ENCODE results near the gene TNP2.
"Not testable (repeated sequence)": the region's sequence is repeated elsewhere in the genome, so short reads cannot be mapped to it uniquely, and the experiment has no call there.

The TNP2 gene

DNA sequence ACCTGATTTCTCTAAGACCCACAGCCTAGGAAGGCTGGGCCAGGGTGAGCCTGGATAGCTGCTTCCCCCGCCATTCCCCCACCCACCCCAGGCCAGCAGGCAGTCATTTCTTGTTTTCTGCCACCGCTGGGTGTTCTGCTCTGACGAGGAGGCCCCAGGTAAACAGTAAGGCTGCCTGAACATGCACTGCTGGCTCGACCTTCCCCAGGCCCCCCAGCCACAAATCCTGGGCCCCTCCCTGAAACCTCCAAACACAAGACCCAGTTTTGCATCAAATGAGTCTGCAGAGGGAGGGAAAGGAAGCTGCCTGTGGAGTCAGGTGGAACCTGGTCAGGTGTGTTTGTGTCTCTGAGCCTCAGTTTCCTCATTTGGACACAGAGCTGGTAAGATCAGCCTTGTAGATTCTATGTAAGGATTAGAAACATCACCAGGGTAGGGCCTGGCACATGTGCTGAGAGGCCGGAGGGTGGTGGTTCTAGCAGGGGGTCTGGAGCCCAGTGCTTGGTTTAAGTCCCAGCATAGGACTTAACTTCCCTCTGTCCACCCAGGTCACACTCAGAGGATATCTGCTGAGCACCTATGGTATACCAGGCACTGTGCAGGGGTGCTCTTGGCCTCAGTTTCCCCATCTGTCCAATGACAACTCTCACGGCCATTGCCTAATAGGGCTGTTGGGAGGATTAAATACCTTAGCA is 30.9 kb upstream of the TNP2 start:
- DNase-seq = no peak

GRCh38 chr16:11298950-11299547 is 29.9 kb upstream of the TNP2 start:
- not testable (repeated sequence) for DNase-seq

- no peak for DNase-seq
These were observed 29.2 kb upstream of the TNP2 start for GRCh38 chr16:11298143-11298900.

DNA sequence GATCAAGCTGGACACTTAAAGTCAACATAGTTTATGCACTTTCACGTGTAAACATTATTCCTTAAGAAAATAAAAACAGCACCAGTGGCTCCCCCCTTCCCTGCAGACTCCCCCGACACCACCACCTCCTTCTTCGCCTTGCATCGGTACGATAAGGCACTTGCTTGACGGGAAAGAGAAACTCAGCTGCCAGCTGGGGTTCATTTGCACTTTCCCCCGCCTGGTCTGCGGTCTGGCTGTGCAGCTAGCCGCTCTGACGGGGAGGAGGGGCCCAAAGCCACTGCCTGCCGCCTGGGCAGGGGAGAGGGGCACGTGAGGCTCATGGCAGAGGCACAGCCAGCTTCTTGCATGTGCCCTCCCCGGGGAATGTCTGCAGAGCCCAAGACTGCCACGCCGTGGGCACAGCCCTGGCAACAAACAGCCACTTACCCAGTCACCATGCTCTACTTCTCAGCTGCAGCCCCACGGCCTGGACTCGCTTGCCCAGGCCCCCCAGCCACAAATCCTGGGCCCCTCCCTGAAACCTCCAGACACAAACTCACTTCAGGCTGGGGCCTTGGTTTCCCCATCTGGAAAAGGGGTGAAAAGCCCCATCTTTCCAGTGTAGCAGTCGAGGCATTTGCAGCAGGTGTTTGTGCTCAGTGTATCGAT is 28.5 kb upstream of the TNP2 start:
- DNase-seq = no peak

- DNase-seq = no peak
These were observed 27.8 kb upstream of the TNP2 start for GRCh38 chr16:11296706-11297491.

DNA sequence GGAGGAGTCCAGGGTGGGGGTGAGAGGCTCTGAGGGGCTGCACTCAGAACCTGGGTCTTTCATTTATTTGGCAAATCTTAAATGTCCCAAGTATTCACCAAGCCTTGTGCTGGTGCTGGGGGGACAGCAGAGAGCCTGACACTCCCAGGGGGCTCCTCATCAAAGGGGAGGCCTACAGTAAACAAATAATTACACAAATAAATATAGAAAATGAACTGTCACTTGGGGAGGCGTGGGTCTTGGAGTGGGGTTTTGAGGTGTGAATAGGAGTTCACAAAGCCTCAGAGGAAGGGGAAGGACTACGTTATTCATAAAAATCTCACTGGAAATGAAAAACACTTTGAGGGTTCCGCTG is 27.2 kb upstream of the TNP2 start:
- DNase-seq = no peak

GRCh38 chr16:11295672-11296071 is 26.5 kb upstream of the TNP2 start:
- no peak for DNase-seq

DNA sequence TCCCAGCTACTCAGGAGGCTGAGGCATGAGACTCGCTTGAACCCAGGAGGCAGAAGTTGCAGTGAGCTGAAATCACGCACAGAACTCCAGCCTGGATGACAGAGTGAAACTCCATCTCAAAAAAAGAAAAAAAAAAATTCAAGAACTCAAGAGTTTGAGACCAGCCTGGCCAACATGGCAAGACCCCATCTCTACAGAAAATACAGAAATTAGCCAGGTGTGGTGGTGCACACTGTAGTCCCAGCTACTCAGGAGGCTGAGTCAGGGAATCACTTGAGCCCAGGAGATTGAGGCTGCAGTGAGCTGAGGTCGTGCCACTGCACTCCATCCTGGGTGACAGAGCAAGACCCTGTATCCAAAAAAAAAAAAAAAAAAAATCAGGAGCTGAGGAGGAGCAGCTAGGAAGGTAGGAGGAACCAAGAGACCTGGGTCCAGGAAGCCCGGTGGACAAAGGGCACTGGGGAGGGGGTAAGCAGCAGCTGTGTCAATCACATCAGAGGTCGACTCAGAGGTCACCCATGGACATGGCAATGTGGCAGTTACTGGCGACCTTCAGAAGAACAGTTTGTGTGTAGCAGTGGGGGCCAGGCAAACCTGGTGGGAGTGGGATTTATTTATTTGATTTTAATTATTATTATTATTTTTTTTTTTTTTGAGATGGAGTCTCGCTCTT is 23.1 kb upstream of the TNP2 start:
- no peak for DNase-seq

GRCh38 chr16:11291091-11291703 is 22.1 kb upstream of the TNP2 start:
- DNase-seq = no peak

- no peak for DNase-seq
These were observed 21.2 kb upstream of the TNP2 start for GRCh38 chr16:11290102-11290893.

- DNase-seq = not testable (repeated sequence)
These were observed 20.6 kb upstream of the TNP2 start for GRCh38 chr16:11289696-11290095.

DNA sequence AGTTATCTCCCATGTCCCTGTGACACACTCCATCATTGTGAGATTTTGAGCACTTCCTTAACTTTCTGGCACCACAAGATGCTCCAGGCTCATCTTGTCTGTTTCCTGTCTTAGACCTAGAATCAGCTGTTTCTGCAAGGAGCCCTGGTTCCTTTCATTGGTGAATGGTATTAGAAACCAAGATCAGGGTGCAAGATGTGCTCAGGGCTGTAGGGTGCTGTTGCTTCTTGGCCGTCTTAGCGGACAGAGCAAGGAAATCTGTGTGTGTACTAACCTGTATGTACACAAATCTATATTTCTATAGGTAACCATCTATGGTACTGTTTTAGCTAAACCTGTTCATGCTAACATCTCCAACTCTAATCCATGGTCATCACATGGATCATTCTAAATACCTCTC is 20.1 kb upstream of the TNP2 start:
- no peak for DNase-seq

DNA sequence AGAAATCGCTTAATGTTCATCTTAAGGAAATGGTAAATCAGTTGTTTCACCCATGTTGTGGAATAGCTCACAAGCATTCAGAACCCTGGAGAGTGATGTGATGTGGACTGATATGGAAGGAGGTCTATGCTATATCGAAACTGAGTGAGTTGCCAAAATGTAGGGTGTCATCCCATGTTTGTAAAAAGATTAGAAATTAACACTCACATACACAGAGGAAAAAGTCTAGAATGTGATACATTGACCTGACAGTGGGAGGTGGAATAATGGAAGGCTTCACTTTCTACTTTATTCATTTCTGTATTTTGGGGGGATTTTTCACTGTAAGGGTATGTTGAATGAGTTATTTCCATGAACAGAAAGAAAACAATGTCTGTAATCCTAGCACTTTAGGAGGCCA is 16.7 kb upstream of the TNP2 start:
- DNase-seq = no peak

DNA sequence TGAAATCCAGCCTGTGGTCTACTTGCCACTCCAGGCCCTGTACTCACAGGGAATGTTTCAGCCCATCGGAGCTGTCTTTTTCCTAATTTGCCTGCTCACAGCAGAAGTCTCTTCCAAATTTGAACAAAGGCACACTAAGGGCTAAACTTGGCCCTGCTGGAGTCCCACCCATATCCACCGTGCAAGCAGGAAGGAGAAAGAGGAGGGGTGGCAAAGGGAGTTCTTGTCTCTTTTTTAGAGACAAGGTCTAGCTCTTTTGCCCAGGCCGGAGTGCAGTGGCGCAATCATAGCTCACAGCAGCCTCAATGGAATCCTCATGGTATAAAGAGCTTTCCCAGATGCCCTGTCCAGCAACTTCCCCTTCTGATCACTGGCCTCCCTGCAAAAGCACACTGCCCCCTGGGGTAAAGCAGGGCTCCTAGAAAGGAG is 14.7 kb upstream of the TNP2 start:
- no peak for DNase-seq

DNA sequence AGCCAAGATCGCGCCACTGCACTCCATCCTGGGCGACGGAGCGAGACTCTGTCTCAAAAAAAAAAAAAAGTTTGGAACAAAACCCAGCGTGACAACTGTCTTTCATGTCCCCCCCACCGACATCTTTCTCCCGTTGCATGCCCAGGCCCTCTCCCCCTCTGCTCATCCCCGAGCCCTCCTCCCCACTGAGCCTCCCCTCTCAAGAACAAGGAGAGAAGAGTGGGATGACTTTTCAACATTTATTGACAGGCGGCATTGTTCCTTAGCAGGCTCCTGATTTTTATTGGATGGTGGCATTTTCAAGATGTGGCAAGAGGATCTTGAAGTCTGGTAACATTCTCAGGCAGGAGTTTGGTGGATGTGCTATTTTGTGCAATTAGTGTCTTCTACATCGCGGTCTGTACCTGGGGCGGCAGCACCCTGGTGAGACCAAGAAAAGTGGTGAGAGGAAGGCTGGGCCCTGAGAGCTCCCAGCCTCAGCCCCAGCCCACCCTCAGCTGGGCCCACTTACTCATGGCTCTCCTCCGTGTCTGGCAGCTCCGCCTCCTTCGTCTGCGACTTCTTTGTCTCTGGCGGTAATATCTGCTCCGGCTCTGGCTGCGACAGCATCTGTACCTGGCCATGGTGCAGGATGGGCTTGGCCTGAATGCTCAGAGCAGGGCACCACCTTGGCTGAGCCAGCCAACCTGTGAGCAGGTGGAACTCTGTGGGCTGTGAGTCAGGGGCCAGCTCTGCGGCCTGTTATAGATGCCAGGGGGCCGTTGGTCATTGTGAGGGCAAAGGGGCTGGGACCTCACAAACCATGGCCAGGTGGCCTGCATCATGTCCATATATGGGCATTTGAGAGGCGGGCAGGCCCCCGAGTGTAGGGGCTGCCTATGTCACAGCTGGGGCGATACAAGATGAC is 11.7 kb upstream of the TNP2 start, which contains the start of gene PRM1:
PRM1 (minus strand) TSS at position 715 of the 907 bp plus-strand sequence; CDS start at position 623, 92 bp downstream.
- DNase-seq = no peak

GRCh38 chr16:11278681-11279628 is 9.8 kb upstream of the TNP2 start:
- DNase-seq = no peak

- DNase-seq = no peak
These were observed 8.6 kb upstream of the TNP2 start for GRCh38 chr16:11277607-11278337.
